Muscle of back (tissue), 13 donors: Measurements from ENCODE around the gene IFI27L1. TPM values are rescaled to one million over a fixed set of nuclear protein-coding genes. Genes with fewer than 3 reads are reported as not detected.

ENCODE experiments used
- DNase-seq, 3 donors: peaks; one replicate each; pipeline versions ENCODE4 v3.0.0 to v3.0.0-alpha.2; 2013
- long read RNA-seq, 9 donors: transcript quantifications; one replicate each; lab custom pipeline, GENCODE V29; 2026
- polyA plus RNA-seq, 10 donors: library from polyadenylated mRNA; unstranded; fragments of 120-200 nt; gene quantifications; one replicate each; pipeline ENCODE4 v1.2.1, GENCODE V29; 2013; ENCODE audit not compliant: insufficient read length in 10 of 10

Gene IFI27L1
- 10 to 100 TPM; 11.1 to 17.5 (median 14.8) TPM for polyA plus RNA-seq
- long read RNA-seq, donor 1, transcript IFI27L1-209 (5 exons, 680 nt): major isoform, 5 of 11 reads
- long read RNA-seq, donor 1, partial matches to known transcripts: 6 of 11 reads
- long read RNA-seq, donor 1, other reads (novel, unspliced or antisense): 0 of 11 reads
- long read RNA-seq, donor 2, partial matches to known transcripts: 0 of 3 reads
- long read RNA-seq, donor 2, other reads (novel, unspliced or antisense): 0 of 3 reads
- long read RNA-seq, donor 3: 0 reads
- long read RNA-seq, donor 4, partial matches to known transcripts: 0 of 2 reads
- long read RNA-seq, donor 4, other reads (novel, unspliced or antisense): 0 of 2 reads
- long read RNA-seq, donor 5, partial matches to known transcripts: 0 of 7 reads
- long read RNA-seq, donor 5, other reads (novel, unspliced or antisense): 0 of 7 reads
- long read RNA-seq, donor 6, partial matches to known transcripts: 0 of 3 reads
- long read RNA-seq, donor 6, other reads (novel, unspliced or antisense): 0 of 3 reads
- long read RNA-seq, donor 7, partial matches to known transcripts: 0 of 2 reads
- long read RNA-seq, donor 7, other reads (novel, unspliced or antisense): 0 of 2 reads
- long read RNA-seq, donor 8, partial matches to known transcripts: 0 of 2 reads
- long read RNA-seq, donor 8, other reads (novel, unspliced or antisense): 0 of 2 reads
- long read RNA-seq, donor 9, partial matches to known transcripts: 0 of 1 reads
- long read RNA-seq, donor 9, other reads (novel, unspliced or antisense): 0 of 1 reads

GRCh38 chr14:94080621-94081385 lies at the start of gene IFI27L1, which contains the start of gene DDX24:
Gene IFI27L1, plus strand, starts transcription at chr14:94081310. Its CDS starts 15,628 bp downstream, at chr14:94096938.
Gene DDX24, minus strand, starts transcription at chr14:94081202. Its CDS starts 1,460 bp downstream, at chr14:94079742.
- peak; percentile 93 to 98 (median 97) for DNase-seq

DNA sequence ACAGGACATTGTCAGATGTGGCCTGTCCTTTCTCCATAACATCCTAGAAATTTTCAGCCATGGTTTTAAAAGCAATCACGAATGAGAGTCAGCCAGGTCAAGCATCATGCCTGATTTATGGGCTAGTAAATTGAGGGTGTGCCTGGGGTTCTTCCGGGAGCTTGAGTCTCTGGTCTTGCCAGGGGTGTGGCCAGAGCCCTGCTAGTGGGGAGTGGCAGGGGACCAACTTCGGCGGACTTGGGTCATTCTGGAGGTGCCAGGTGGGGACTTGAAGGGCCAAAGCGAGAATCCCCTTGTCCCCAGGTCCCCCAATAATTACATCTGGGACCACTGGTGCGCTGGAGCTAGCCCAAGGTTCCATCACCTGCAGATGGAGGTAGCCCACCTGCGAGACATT lies 49.2 kb upstream of the IFI27L1 start:
- DNase-seq: no peak

GRCh38 chr14:94034886-94035285 lies 46.2 kb upstream of the IFI27L1 start:
- DNase-seq: no peak

DNA sequence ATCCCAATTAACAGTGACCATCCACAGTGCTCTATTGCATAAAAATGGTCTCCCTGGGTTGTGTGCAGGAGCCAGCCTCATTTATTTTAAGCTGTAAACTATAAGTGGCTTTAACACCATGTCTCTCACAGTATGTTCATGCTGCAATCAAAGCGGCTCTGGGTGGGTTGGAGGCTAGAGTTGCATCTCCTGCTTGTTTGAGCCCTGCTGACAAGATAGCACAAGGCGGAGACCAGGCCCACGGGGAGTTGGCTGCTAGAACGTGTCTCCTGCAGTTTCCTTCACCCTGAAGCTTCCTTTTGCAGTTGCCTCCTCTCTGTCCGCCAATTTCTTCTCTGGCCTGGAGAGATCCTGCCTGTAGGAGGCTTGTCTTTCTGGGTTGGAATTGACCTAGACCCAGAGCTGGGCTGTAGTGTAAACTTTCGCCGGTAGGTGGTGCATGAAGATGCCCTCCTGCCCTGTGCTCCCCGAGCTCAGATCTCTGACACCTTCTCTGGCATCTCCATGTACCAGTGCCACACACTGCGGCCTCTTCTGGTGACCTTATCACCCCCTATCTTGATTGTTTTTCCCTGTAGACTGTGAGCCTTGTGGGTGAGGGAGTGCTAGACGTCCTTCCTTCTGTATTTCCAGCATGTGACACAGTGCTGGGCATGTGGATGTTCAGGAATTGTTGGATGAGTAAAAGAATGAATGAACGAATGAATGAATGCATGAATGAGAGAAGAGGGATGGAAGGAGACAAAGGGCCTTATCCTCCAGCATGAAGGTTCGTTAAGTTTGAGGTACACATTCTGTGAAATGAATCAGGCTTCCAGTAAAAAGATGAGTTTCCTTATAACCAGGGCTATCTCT lies 44.6 kb upstream of the IFI27L1 start:
- DNase-seq: peak; percentile 38 to 66 (median 45)

- no peak for DNase-seq
These were observed 43.2 kb upstream of the IFI27L1 start for GRCh38 chr14:94037954-94038353.

DNA sequence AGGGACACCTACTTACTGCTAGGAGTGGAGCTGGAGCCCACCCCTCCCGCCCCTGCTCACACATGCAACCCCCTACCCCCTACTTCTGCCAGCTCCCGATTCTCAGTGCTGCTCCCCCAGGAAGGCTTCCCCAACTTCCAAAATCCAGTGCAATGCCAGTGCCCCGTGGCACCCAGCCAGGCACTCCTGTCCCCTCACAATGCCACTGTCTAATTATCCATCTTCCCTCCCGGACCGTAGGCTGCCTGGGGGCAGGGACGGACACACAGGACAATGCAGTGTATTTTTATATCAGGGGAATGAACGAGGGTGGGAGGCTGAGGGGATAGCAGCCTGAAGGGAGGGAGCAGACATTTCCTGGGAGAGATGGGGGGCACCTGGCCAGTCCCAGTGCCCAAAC lies 42.6 kb upstream of the IFI27L1 start:
- DNase-seq: no peak

DNA sequence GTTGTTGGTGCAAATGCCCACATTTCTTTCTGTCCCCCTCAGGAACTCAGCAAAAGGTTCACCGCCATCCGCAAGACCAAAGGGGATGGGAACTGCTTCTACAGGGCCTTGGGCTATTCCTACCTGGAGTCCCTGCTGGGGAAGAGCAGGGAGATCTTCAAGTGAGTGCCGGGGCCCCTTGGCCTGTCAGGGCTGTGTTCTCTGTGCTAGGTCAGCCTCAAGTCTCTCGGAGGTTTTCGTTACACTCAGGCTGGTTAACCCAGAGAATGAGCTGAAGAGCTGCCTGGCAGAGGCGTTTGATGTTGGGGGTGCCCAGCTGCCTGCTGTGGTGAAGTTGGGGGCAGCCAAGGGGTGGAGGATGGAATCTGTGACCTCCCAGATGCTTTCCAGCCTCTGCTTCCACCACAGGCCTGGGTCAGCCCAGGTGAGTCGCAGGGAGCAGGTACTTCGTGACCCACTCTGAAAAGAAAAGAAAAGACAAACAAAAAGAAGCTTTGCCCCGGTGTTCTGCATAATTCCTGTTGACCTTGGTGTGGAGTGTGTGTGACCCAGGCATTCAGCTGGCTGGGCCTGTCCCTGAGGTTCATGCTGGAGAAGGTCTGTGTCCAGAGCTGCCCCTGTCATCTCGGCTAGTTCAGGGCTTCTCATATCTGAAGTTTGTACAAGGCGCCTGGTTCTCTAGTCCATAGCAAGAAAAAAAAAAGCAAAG lies 42.0 kb upstream of the IFI27L1 start:
- no peak for DNase-seq

DNA sequence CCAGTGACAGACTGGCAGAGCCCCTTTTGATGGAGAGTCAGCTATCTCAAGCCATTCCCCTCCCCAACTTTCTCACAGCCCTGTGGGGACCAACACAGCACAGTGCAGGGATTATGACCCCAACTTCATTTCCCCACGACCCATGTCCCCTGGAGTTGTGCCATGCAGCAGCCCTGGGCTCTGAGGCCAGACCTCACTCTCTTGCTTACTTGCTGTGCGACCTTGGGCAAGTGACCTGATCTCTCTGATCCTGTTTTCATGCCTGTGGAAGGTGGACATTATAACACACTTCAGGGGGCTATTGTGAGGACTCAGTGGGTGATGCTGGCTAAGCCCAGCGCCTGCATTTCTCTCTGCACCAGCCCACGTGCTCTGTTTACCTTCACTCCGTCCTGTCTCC lies 40.9 kb upstream of the IFI27L1 start:
- no peak for DNase-seq

DNA sequence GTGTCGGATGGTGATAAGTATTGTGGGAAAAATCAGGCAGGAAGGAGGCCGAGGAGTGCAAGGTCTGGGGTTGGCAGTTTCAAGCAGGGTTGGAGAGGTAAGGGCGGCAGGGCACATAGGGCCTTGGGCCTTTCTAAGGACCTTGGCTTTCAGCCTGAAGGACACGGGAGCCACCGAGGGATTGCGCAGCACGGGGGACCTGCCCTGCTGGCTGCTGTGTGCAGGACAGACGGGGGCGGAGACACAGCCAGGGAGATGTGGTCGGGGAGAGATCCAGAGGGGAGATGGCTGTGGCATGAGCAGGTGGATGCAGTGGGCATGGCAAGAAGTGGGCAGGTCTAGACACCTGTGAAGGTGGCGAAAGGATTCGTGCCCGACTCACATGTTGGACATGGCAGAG lies 40.3 kb upstream of the IFI27L1 start:
- DNase-seq: no peak

DNA sequence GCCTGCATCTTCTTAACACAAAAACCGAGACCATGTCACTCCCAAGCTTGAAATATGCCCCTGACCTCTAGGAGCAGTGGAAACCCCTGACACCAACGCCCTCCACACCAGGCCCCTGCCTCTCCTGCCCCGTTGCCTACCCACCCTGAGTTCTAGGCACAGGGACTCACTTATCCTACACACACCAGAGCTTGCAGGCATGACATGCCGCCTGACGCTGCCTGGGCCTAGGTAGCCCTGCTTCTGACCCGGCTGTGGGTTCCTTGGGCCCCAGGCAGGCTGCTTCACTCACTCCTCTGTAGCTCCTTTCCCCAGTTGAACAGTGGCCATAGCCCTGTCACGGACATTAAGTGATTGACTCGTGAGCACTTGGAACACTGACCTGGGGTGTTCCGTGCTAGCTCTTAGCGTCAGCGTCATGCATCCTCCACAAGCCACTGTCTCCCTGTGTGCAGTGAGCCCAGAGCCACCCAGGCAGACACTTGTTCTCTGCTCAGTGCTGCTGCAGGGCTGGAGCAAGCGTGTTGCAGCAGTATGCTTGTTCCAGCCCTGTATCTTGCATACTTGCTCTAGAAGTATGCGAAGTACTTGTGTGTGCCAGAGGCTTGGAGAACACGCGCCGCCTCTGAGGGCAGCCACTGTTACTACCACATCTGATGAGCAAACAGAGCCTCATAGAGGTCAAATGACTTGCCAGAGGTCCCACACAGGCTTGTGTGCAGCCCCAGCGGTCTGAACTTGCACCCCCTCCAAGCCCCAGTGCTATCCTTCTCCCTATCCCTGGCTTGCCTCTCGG lies 39.4 kb upstream of the IFI27L1 start:
- peak in 2 of 3 donors; percentile 15 to 55 for DNase-seq

GRCh38 chr14:94042433-94043091 lies 38.5 kb upstream of the IFI27L1 start:
- DNase-seq: peak in 1 of 3 donors; percentile 34

DNA sequence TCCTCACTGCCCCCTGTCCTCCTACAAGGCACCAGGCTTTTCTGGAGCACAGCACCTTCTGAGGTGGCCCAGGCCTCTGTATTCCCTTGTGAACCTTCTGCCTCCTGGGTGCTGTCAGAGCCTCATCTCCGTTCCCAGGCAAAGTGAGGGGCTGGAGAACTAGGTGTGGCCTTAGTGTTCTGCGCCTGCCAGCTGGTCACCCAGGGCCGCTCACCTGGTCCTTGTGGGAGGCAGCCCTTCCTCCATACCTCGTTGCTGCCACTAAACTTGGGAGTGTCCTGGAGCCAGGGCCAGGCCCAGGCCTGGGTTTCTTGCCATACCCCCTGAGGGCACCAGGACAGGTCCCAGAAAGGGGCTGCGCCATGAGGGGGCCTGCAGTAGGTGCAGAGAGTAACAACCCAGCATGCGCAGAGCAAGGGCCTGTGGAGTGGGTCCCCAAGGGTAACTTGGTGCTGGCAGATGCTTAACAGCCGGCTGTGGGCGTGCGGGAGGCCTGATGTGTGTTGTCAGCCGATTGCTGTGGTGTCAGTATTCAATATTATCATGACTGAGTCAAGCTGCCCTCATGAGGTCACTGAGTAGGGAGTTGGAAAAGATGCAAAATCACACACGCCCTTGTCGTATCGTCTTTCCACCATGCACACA lies 37.9 kb upstream of the IFI27L1 start:
- DNase-seq: no peak

GRCh38 chr14:94043756-94044475 lies 37.2 kb upstream of the IFI27L1 start:
- DNase-seq: no peak

GRCh38 chr14:94044476-94045091 lies 36.5 kb upstream of the IFI27L1 start:
- DNase-seq: no peak

GRCh38 chr14:94045101-94045500 lies 36.0 kb upstream of the IFI27L1 start:
- DNase-seq: no peak

- DNase-seq: no peak
These were observed 35.4 kb upstream of the IFI27L1 start for GRCh38 chr14:94045563-94046345.
